Epidermal melanocyte (primary cell): Measurements from ENCODE around the gene IL18RAP.

Source experiments
- DNase-seq: peaks from one replicate; pipeline ENCODE4 v3.0.0; 2011; ENCODE audit warnings: low spot score; ENCODE audit not compliant: insufficient read length

The IL18RAP gene

DNA sequence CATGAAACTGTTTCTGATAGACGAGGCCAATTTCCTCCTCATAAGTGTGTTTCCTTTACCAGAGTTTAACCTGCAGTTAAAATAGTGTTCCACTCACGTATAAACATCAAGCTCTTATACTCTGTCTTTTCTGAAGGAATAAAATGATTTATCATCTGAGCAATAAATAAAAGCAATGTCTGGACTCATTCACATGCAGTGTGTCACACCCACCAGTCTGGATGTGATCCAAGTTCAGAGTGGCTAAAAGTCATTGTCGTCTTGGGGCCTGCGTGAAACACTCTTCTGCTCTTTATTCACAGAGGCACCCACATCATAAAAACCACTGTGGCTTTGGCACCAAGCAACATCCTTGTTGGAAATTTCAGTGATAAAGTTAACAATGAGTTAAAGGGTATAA lies 30.5 kb downstream of the IL18RAP start:
- DNase-seq, result no peak

DNA sequence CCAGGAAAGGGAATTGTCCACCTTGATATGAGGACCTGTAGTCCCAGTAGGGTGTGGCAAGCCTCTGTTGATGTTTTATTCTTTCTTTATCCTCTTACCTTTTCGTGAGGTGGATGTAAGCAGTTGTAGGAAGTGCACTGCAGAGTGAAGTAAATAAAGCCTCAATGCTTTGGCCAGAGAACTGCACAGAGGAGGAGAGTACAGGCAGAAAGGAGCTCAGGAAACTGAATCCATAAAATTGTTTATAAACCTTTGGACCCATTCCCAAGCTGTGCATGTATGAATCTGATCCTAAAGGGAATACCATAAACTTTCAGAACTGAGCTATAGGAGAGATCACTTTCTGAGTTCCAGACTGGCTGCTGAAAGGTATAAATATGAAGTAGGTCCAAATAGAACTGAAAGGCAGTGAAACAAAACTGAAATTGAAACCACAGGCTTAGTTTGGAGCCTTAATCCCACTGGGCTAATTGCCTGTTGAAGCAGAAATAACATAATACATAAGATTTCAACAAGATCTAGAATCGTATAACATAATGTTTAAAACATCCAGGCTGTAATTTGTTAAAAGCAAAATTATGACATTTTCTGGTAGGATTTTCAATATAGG lies 32.2 kb downstream of the IL18RAP start:
- DNase-seq, result no peak

DNA sequence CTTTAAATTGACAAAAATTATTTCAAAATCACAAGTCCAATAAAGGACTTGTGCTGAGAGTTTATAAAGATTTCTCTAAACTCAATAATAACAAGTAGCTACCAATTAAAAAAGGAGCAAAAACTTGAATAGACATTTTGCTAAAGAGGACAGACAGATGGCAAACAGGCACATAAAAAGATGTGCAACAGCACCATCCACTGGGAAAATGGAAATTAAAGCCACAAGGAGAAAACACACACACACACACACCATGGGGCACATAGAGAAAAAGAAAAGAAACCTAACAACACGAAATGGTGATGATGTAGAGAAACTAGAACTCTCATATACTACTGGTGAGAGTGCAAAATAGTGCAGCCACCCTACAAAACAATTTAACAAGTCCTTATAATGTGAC lies 37.5 kb downstream of the IL18RAP start:
- DNase-seq, result no peak

DNA sequence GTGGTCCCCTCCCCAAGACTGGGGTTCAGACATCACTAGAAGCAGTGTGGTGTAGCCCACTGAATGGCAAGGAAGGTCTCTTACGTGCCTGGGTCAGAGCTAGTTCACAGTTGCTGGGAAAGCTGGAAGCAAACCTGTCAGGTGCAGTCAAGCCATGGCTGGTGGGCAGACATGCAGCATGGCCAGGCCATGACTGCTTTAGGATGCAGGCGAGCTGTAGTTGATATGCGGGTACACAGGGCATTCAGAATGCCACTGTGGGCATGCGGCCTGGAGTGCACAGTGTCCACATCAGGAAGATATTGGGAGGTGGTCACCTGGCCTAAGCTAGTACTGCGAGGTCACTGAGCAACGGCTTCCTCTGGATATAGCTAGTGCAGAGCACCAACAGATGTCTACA lies 38.2 kb downstream of the IL18RAP start:
- no peak for DNase-seq

DNA sequence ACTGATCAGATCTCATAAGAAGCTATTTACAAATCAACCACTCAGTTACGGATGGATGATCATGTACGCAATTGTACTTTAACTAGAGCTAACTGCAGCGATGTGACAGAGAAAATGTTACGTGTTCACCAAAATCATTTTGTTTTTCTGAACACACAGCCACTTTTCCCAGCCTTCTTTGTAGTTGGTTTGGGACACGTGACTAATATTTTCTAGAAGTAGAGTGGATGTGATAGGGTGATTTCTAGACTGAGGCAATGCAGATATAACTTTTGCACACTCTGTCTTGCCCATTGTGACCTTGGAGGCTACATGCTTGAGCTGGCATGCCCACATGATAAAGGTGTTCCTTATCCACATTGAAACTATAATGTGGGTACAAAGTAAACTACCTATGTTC lies 40.2 kb downstream of the IL18RAP start:
- DNase-seq, result no peak

DNA sequence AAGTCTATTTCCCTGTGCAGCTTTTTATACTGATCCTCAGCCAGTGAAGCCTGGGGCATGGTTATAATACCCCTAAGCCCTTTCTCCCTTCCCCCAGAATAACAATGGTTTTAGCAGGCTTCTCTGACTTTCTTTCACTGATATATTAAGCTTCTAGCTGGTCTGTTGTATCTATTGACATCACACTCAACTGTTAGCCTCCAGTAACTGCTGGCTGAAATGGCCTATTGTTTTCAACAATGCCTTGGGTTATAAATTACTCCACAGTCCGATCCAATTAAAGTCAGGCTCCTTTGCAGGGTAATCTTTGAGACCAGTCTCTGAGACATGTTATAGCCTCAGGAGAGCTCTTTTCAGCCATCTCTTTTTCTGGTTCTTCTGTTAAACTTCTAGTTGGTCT lies 47.2 kb downstream of the IL18RAP start:
- DNase-seq, result no peak

DNA sequence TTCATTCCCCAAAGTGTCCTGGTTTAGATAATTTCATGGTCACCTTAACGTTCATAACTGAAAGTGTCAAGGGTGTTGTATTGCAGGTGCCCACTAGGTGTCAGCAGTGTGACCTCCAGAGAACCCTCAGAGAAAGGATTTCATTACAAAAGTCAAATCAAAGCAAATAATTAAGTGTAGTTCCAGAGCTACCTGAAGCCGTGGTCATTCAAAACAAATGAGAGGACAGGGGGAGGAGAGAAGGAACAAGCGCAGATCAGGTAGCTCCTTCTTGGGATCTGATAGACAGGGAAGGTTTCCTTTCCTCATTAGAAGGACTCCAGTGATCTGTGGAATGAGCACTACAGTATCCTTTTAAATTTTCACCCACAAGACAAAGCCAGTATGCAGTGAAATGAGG lies 50.1 kb downstream of the IL18RAP start, which contains the start of gene SLC9A4:
TSS of gene SLC9A4 (plus strand) at position 207 of the 400 bp plus-strand sequence. CDS start 534 bp downstream, outside the sequence.
- peak; percentile 32 for DNase-seq

DNA sequence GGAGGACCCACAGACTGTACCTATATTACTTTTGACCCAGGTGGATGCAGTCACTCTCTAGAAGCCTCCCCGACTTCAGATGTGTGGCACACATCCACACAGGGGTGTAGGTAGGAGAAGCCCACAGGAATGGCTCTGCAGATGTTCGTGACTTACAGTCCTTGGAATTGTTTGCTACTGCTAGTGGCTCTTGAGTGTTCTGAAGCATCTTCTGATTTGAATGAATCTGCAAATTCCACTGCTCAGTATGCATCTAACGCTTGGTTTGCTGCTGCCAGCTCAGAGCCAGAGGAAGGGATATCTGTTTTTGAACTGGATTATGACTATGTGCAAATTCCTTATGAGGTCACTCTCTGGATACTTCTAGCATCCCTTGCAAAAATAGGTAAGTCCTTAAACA lies 50.7 kb downstream of the IL18RAP start:
- DNase-seq, result no peak

DNA sequence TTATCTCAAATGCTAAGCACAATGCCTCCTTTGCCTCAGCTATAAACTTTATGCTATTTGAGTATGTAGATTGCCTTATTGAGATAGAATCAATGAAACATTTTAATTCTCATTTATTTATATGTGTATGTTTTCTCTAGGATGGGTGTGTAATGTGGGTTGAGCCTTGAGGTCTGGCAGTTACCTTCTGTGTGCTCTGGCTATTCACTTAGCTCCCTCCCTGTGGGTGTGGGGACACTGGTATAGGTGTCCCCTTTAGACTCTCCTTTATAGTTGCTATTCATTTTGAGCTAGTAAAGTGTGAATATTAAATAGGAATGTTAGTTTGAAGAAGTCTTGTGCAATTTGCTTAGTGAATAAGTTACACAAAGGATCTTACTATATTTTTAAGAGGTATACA lies 51.8 kb downstream of the IL18RAP start:
- DNase-seq, result no peak

DNA sequence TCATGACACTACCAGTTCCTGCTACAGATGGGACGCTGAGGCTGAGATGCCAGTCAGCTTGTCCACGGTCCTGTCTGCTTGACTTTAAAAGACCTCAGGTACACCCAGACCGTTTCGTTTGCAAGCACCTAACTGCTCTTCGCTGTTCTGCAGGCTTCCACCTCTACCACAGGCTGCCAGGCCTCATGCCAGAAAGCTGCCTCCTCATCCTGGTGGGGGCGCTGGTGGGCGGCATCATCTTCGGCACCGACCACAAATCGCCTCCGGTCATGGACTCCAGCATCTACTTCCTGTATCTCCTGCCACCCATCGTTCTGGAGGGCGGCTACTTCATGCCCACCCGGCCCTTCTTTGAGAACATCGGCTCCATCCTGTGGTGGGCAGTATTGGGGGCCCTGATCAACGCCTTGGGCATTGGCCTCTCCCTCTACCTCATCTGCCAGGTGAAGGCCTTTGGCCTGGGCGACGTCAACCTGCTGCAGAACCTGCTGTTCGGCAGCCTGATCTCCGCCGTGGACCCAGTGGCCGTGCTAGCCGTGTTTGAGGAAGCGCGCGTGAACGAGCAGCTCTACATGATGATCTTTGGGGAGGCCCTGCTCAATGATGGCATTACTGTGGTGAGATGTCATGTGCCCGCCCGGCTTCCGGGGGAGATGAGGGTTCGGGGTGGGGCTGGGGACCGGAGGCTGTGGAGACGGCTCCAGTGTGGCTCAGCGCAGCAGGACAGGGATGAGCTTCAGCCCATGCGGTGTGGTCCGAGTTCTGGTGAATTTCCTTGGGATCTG lies 55.9 kb downstream of the IL18RAP start:
- DNase-seq, result no peak

DNA sequence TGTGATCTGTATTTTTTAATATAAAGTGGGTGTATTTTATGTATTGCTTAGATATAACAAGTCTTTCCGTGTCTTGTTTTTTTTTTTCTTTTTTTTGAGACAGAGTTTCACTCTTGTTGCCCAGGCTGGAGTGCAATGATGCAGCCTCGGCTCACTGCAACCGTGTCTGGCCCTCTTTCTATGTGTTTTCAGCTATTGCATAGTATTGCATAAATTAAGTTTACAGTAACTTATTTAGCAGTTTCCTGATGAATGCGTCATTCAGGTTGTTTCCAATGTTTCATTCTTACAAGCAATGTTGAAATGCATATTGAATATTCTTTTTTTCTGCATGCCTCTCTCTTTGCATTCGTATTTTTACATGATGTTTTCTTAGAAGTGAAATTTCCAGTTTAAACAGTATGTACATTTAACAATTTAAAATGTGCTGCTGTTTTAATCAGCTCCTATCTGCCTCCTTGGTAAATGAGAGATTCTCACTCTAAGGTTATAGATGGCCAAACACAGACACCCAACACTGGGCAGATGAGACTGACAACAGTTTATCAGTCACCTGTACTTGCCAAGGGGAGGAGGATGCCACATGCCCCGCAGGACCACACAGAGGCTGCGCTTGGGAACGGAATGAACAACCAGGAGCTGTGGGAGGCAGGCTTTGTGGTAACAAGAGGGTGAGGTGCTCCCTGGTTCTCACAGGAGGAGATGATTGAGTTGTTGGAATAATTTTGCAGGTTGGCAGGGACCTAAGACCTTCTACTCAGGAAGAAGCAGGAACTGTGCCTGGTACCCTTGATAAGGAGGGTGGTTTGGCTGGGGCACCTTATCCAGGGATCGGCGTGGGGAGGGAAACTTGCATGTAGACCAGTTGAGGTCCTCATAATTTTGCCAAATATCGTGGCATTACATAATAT lies 57.6 kb downstream of the IL18RAP start:
- no peak for DNase-seq

DNA sequence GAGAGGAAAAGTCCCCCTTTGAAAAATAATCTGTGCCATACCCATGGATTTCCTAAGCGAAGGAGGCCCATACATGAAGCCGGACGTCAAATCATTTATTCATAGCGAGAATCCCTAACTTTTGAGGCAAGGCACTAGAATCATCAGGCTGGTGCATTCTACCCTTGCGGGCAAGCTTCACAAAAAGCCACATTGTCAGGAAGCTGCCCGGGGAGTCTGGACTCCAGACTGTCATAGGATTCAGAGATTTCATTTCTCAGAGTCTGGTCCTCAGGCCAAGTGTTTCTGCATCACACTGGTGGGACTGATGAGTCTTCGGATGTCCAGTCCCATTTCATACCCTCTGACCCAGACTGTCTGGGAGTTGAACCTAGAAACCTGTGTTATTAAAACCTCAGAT lies 59.0 kb downstream of the IL18RAP start:
- DNase-seq, result no peak

DNA sequence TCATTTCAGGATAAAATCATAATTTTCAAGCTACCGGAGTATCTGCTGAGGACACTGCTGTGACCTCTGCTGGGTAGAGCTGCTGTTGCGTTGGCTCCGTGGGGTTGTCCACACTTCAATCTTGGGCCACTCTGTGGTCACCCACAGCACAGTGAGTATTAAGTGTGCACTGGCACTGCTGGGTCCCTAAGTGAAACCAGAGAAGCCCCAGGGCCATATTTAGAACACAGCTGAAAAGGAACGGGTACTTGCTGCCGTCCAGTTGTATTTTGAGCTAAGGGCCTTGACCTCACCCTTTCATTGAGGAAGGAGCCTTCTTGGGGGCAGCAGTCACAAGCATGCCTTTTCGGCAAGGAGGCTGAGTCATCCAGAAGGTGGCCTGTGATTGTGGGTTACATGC lies 60.1 kb downstream of the IL18RAP start:
- DNase-seq, result no peak

DNA sequence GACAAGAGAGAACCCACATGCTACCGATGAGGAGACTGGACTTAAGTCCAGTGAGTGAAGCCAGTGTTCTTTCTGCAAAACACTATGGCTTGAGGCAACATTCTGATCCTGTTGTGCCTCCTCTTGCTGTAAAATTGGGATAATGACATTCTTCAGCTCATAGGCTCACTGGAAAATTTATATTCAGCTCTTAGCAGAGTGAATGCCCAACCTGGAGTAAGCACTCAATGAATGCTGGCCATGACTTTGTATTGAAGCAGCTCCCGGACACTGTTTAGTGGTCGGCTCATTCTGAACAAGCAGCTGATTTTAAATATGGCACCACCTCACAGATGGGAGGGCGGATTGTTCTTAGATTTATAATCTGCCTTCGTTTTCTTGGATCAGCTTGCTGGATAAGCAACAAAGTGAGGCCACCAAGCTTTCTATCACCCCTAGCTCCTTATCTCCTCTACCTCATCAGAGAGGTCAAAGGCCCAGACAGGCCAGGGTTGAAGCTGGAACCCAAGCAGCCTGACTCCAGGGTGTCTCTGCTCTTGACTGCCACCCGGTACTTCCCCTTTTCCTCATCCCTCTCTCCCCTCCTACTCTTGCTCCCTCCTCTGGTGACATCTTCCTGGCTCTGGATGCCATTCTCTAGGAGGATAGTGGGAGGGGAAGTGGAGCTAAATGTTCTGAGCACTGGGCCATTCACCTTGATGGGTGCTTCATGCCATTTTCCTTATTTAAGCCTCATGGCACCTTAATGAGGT lies 61.5 kb downstream of the IL18RAP start:
- DNase-seq, result no peak

DNA sequence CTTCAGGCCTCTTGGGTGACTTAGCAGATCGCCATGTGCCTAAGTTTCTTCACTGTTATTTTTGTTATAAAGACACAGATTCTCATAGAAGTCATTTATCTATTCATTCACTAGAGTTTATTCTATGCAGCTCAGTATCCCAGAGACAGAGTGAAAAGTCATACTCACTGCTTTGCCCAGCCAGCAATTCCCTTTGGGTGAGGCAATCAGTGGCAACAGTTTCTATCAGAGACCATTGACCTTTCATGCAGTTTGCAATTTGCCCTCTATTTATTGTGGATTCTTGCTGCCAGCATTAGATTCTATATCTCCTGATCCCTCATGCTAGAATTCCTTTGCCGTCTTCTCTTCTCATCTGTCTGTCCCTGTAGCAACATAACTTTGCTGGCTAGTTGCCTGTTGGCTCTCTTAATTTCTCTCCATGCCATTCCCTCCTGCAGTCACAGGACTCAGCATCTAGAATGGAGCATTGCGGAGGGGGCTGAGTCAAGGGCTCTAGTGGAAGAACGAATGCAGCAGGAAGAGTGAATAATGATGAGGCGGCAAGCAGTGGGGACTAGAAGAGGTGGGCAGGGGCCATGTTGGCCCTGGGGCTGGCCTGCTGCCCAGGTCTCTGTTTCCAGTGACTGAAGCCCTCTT lies 62.3 kb downstream of the IL18RAP start:
- DNase-seq, result no peak

DNA sequence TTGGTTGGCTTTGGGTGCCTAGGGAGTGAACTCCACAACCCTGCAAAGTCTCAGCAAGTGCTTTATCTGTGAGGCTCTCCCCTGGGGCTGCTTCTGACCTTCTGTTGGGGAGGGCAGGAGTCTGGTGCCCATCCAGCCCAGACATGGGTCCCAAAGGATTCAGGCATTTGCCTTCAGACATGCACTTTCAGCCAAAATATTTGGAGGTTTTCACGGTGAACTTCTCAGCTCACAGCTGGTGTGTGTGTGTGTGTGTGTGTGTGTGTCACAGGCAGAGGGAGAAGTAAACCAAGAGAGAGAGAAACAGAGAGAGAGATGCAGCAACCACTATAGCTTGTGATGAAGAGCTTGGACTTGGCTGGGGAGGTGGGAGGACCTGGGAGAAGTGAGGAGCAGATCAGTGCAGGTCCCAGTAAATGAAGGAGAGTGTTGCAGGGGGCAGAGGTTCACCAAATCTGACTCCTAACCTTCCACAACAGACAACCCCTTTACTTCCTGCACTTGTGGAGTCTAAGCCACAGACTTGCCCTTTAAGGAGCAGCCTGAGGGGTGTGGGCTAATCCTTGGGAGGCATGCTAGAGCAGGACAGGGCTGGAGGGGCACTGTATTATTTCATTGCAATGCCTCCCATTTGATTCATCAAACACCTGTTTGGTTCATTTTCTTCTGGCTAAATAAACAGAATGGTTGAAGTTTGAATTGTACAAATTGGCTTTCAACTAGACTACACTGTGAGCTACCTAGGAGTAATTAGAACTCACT lies 64.2 kb downstream of the IL18RAP start:
- DNase-seq, result no peak

DNA sequence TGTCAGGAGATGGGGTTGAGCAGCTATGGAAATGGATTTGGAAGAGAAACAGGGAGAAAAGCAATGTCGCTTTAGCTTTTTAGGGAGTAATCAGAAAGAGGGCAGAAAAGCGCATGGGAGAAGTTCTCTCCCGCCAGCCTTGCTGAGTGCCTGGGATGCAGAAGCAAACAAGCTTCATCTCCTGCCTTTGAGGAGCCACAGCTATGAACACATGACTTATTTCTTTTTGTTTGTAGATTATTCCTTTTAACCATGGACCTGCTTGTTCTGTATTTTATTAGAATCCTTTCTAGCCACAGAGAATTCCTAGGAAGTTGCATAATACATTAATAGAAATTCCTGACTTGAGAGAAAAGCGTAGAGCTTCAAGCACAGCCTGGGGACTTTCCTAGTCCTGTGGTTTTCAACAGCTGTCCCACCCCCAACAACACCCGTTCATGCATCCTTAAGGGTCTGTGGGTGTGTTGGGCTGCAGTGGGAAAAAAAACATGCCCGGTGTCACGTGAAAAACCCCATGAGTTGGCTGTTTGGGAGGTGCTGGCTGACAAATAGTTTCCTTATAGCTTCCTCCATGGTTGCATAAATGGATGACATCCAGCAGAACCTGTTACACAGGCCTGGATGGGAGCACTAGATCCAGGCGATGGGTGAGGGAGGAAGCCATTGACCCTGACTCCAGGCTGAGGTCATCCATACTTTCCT lies 65.0 kb downstream of the IL18RAP start:
- DNase-seq, result no peak

DNA sequence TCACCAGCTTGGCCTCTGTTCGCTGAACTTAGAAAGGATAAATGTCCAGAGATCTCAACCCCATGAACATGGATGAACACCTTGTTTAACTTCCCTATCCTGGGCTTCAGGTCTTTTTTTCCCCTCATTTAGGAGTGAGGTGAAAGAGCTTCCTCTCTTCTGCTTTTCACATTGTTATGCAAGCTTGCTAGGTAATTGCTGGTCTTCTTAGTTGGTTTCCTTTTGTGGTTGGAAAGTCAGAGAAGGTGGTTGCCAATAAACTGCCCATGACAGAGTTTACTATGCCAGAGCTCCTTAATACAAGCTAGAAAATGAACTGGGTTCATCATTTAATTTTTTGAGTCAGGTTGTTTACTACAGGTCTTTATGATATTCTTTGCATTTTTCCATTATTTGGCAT lies 66.7 kb downstream of the IL18RAP start:
- DNase-seq, result no peak

DNA sequence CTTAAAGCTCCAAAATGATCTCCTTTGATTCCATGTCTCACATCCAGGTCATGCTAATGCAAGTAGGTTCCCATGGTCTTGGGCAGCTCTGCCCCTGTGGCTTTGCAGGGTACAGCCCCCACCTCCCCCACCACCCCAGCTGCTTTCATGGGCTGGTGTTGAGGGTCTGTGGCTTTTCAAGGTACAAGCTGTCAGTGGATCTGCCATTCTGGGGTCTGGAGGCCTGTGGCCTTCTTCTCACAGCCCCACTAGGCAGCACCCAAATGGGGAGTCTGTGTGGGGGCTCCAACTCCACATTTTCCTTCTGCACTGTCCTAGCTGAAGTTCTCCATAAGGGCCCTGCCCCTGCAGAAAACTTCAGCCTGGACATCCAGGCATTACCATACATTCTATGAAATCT lies 69.0 kb downstream of the IL18RAP start:
- no peak for DNase-seq

DNA sequence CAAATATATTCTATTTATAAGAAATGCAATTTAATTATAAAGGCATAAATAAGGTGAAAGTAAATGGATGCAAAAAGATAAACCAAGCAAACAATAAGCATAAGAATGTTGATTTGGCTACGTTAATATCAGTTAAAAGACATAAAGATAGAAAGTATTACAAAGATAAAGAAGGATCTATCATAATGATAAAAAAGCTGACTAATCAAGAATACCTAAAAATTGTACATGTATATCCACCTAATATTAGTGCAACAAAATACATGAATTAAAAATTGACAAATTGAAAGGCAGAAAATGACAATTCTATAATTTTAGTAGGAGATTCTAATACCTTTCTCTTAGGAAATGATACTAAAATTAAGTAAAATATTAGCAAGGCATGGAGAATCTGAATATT lies 71.6 kb downstream of the IL18RAP start:
- DNase-seq, result no peak
